Glutamatergic neuron (in vitro differentiated cells): ENCODE data around the gene POU2F1. TPM values are rescaled to one million over a fixed set of nuclear protein-coding genes. Genes with fewer than 3 reads are reported as not detected.
A peak's percentile ranks its signal among the peaks of the same experiment; 100 is the strongest.

Source experiments
- DNase-seq: peaks from one replicate; pipeline ENCODE4 v3.0.0; 2022
- H3K27ac Mint-ChIP-seq: one replicate; pipeline ENCODE4 v1.8.0; 2020; ENCODE audit warnings: mild to moderate bottlenecking, mixed read lengths, inconsistent platforms; ENCODE audit not compliant: unreplicated experiment
- H3K27me3 Mint-ChIP-seq: one replicate; pipeline ENCODE4 v1.8.0; 2020; ENCODE audit warnings: mild to moderate bottlenecking, moderate library complexity, mixed read lengths, inconsistent platforms; ENCODE audit not compliant: unreplicated experiment
- H3K36me3 Mint-ChIP-seq: one replicate; pipeline ENCODE4 v1.8.0; 2020; ENCODE audit warnings: mild to moderate bottlenecking, mixed read lengths, inconsistent platforms; ENCODE audit not compliant: unreplicated experiment
- H3K4me1 Mint-ChIP-seq: one replicate; pipeline ENCODE4 v1.8.0; 2020; ENCODE audit warnings: mild to moderate bottlenecking, low read depth, mixed read lengths, inconsistent platforms; ENCODE audit not compliant: unreplicated experiment
- H3K4me3 Mint-ChIP-seq: one replicate; pipeline ENCODE4 v1.8.0; 2020; ENCODE audit warnings: mild to moderate bottlenecking, mixed read lengths, inconsistent platforms; ENCODE audit not compliant: unreplicated experiment
- H3K9me3 Mint-ChIP-seq: one replicate; pipeline ENCODE4 v1.8.0; 2020; ENCODE audit warnings: mild to moderate bottlenecking, moderate library complexity, mixed read lengths, inconsistent platforms; ENCODE audit not compliant: unreplicated experiment
- CTCF ChIP-seq: fragments of 200-600 bp; sonication (generic); IDR thresholded peaks from one replicate; pipeline ENCODE4 v1.5.0; 2021; ENCODE audit not compliant: partially characterized antibody, unreplicated experiment
- total RNA-seq: library from RNA; stranded (reverse); fragmentation: NEBNext Ultra II Directional; extraction: Animal tissue kit (Norgen Biotek cat#: 25700); gene quantifications from one replicate; pipeline ENCODE4 v1.2.1, GENCODE V29; 2021; ENCODE audit not compliant: unreplicated experiment

Gene POU2F1
- total RNA-seq, 1 donor from 2014 or later: 37.7 TPM

GRCh38 chr1:167186771-167187170 lies 33.9 kb upstream of the POU2F1 start:
- no peak for TF ChIP-seq CTCF
- Mint-ChIP-seq H3K4me1 (peaks cover 10% of the 10 kb centered on the region), H3K4me3 (no peak overlapping the region), H3K27me3 (peaks cover 4% of the 10 kb centered on the region), H3K27ac (peak overlapping the region; percentile 50), H3K9me3 (no peaks in the 10 kb centered on the region), H3K36me3 (peaks cover 6% of the 10 kb centered on the region)
- DNase-seq: no peak

GRCh38 chr1:167190747-167191237 lies 29.9 kb upstream of the POU2F1 start:
- no peak overlapping the region for H3K27ac Mint-ChIP-seq
- no peak for TF ChIP-seq CTCF
- H3K36me3 Mint-ChIP-seq: peaks cover 6% of the 10 kb centered on the region
- peaks cover 13% of the 10 kb centered on the region for H3K4me1 Mint-ChIP-seq
- no peaks in the 10 kb centered on the region for H3K9me3 Mint-ChIP-seq
- no peak for DNase-seq
- peaks cover 4% of the 10 kb centered on the region for H3K27me3 Mint-ChIP-seq
- H3K4me3 Mint-ChIP-seq: no peak overlapping the region

- DNase-seq: no peak
- no peak overlapping the region for H3K27ac Mint-ChIP-seq
- peaks cover 12% of the 10 kb centered on the region for H3K4me1 Mint-ChIP-seq
- peaks cover 6% of the 10 kb centered on the region for H3K36me3 Mint-ChIP-seq
- TF ChIP-seq CTCF: no peak
- peaks cover 4% of the 10 kb centered on the region for H3K27me3 Mint-ChIP-seq
- no peaks in the 10 kb centered on the region for H3K9me3 Mint-ChIP-seq
- no peak overlapping the region for H3K4me3 Mint-ChIP-seq
Observed at GRCh38 chr1:167191958-167192357, 28.7 kb upstream of the POU2F1 start.

GRCh38 chr1:167194182-167194581 lies 26.5 kb upstream of the POU2F1 start:
- no peak overlapping the region for H3K4me3 Mint-ChIP-seq
- H3K27me3 Mint-ChIP-seq: peaks cover 12% of the 10 kb centered on the region
- no peak for TF ChIP-seq CTCF
- H3K9me3 Mint-ChIP-seq: peaks cover 7% of the 10 kb centered on the region
- peaks cover 23% of the 10 kb centered on the region for H3K4me1 Mint-ChIP-seq
- no peaks in the 10 kb centered on the region for H3K36me3 Mint-ChIP-seq
- H3K27ac Mint-ChIP-seq: no peak overlapping the region
- no peak for DNase-seq

- Mint-ChIP-seq H3K4me3 (no peak overlapping the region), H3K4me1 (peaks cover 26% of the 10 kb centered on the region), H3K9me3 (peaks cover 7% of the 10 kb centered on the region), H3K27me3 (peaks cover 9% of the 10 kb centered on the region), H3K27ac (no peak overlapping the region), H3K36me3 (no peaks in the 10 kb centered on the region)
- TF ChIP-seq CTCF: no peak
- DNase-seq: no peak
Observed at GRCh38 chr1:167196166-167196565, 24.5 kb upstream of the POU2F1 start.
